GM20000 (cell line): ENCODE results near the gene MAGEA4.

Source experiments
- DNase-seq: peaks from one replicate; pipeline ENCODE4 v3.0.0; 2012; ENCODE audit warnings: low spot score
- TF ChIP-seq, protein P1 (sequence below): IDR thresholded peaks from 2 replicates; pipeline ENCODE4 v1.5.1; 2012; ENCODE audit warnings: mild to moderate bottlenecking, control low read depth; ENCODE audit errors: extremely low read depth, missing control alignments

Gene MAGEA4

DNA sequence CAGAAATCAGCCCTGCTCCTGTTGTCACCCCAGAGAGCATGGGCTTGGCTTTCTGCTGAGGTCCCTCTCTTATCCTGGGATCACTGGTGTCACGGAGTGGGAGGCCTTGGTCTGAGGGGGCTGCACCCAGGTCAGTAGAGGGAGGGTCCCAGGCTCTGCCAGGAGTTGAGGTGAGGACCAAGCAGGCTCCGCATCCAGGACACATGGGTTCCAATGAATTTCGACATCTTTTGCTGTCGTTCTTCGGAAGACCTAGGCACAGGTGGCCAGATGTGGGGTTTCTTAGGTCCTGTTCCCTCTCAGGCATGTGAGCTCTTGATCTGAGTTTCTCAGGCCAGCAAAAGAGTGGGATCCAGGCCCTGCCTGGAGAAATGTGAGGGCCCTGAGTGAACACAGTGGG lies 10.0 kb downstream of the MAGEA4 start:
- TF ChIP-seq, protein P1, sequence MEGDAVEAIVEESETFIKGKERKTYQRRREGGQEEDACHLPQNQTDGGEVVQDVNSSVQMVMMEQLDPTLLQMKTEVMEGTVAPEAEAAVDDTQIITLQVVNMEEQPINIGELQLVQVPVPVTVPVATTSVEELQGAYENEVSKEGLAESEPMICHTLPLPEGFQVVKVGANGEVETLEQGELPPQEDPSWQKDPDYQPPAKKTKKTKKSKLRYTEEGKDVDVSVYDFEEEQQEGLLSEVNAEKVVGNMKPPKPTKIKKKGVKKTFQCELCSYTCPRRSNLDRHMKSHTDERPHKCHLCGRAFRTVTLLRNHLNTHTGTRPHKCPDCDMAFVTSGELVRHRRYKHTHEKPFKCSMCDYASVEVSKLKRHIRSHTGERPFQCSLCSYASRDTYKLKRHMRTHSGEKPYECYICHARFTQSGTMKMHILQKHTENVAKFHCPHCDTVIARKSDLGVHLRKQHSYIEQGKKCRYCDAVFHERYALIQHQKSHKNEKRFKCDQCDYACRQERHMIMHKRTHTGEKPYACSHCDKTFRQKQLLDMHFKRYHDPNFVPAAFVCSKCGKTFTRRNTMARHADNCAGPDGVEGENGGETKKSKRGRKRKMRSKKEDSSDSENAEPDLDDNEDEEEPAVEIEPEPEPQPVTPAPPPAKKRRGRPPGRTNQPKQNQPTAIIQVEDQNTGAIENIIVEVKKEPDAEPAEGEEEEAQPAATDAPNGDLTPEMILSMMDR = no peak
- DNase-seq = no peak

DNA sequence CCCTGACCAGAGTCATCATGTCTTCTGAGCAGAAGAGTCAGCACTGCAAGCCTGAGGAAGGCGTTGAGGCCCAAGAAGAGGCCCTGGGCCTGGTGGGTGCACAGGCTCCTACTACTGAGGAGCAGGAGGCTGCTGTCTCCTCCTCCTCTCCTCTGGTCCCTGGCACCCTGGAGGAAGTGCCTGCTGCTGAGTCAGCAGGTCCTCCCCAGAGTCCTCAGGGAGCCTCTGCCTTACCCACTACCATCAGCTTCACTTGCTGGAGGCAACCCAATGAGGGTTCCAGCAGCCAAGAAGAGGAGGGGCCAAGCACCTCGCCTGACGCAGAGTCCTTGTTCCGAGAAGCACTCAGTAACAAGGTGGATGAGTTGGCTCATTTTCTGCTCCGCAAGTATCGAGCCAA lies 11.0 kb downstream of the MAGEA4 start:
- TF ChIP-seq, protein P1 = no peak
- DNase-seq = no peak

DNA sequence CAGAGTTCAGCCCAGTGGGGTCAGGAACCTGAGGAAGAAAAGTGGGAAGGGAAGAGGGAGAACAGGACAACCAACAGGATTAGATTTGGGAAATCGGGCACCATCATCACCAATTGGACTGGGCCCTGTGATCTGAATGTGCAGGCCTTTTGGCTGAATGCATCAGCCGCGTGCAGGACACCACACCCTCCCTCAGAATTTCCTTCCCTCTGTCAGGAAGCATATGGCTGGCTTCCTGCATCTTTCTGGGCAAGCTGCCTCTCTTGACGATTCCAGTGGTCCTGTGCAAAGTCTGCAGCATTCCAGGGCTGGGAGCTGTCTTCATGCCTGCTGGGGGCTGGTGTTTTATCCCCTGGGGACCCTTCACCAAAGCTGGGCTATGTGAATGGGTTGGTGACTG lies 16.4 kb downstream of the MAGEA4 start:
- TF ChIP-seq, protein P1 = no peak
- DNase-seq = no peak

DNA sequence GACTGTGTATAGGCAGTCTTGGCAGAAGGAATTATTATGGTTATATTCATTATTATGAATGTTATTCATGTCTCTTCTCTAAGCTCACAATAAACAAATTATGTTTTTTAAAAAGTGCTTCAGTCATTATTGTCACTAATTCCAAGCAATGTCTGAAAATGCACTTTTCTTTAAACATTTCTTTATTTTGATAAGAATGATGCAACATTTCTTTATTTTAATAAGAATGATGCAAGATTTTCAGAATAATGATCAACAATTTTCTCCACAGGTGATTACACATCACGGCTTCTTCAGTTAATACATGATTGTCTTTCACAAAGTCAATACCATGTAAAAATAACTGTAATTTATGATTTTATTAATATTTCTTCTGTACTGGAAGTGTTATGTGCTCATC lies 22.7 kb downstream of the MAGEA4 start:
- TF ChIP-seq, protein P1 = no peak

DNA sequence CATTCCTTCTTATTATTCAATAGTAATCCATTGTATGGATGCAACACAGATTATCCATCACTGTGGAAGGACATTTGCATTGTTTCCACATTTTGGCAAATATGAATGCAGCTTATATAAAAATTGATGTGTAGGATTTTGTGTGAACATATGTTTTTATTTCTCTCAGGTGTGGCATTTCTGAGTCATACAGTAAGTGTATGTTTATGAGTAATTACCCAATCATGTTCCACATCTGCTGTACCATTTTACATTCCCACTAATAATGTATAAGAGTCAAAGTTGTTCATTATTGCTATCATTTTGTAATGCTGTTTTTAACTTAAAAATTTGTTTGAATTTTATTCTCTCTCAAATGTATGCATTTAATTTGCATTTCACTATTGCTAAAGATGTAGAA lies 25.5 kb downstream of the MAGEA4 start:
- TF ChIP-seq, protein P1 = no peak
- DNase-seq = no peak

More for the DNA sequence above, 22.7 kb downstream of the MAGEA4 start:
- DNase-seq = no peak

DNA sequence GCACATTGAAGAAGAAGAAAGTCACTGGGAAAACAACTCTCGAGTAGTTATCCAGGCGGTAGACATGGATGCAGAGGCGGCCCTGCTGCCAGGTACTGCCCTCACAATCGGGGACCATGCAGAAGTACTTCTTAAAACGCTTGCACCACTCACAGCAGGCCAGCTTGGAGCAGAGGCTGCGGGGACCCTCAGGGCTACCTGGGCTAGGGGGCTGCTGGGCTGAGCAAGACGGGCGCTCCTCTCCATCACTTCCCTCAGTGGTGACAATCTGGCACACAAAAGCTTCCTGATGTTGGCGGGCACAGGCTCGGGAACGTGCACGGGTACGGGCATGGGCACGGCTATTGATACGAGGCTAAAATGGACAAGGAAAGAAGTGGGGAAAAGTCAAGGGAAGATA lies 42.0 kb downstream of the MAGEA4 start:
- TF ChIP-seq, protein P1 = no peak
- DNase-seq = no peak

DNA sequence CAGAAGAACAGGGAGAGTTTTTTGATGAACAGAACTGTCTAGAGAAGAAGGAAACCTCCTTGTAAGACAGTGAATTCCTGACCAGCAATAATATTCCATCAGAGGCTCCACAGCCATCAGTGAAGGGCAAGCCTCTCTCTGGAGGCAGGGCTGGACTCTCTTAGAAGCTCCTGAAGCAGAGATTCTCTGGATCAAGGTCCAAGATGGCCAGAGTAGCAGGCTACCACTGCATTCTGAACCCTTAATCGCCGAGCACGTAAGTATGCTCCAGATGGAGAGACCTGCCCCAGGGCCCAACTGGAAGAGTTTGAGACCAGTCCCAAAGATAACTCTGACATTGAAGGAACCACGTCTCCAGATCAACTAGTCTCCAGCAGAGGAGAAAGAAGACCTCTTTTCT lies 45.4 kb downstream of the MAGEA4 start:
- TF ChIP-seq, protein P1 = no peak
- DNase-seq = no peak
